Measurements from ENCODE around the gene MOB1A. TPM values are rescaled to one million over a fixed set of nuclear protein-coding genes. Genes with fewer than 3 reads are reported as not detected.

Gene MOB1A
- total and polyA plus RNA-seq, 2 of the 8 experiments (the other 6 are each of a cell fraction or from before 2014, with no cell fraction given), result 21.6 to 91.7 TPM

DNA sequence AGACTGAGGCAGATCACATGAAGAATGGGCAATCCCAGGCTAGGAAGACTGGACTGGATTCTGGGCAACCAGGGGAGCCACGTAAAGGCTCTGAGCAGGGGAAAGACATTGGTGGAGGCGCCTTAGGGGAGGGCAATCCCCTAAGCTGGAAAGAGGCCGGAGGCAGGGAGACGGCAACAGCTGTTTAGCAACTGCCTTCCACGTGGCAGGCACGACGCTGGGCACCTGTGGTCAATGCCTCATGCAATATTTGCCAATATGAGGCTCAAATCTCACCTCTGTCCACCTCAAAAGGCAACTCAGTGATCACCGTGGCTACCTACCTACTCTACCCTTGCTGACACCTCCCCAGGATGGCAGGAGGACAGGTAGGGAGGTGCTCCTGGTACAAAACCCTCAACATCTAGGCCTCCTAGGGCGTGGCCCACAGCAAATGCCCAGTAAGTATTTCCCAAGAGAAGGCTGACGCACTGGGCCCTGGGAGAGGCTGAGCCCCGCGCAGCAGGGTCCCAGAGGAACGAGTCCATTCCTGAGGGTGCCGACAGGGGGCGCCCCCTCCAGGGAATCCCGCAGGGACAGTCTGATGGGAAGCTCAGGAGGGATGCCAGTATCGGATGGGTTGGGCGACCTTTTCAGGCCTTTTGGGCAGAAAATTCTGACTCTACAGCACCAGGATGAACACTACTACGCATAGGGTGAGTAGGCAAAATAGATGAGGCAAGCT is 39.9 kb downstream of the MOB1A start:
- H2BK15ac ChIP-seq (ENCODE audit: low read length), result no peak overlapping the region
- no peak overlapping the region for H3K4ac ChIP-seq (replicated peaks; ENCODE audit: insufficient read length, low read depth, low read length)
- TF ChIP-seq KDM5A (IDR thresholded peaks at IDR 0.05; ENCODE audit: low read length) (no peak), SIN3A (conservative IDR thresholded peaks at IDR 0.05 in 1 of 2, IDR thresholded peaks at IDR 0.05 in 1 of 2; ENCODE audit: low read depth in 1 of 2, low read length in 2 of 2) (no peak), TEAD4 (IDR thresholded peaks at IDR 0.05; ENCODE audit: low read depth, low read length) (0 out of 2 replicates have a peak, but pooled peaks have one; percentile 30), RAD21 (IDR thresholded peaks at IDR 0.05 in 1 of 2, conservative IDR thresholded peaks at IDR 0.05 in 1 of 2; ENCODE audit: low read depth in 2 of 2, low read length in 2 of 2) (peak; percentile 43 to 58; a peak in 3 of 4 replicates), POU5F1 (IDR thresholded peaks at IDR 0.05; ENCODE audit: low read depth, low read length) (no peak), CEBPB (IDR thresholded peaks at IDR 0.05; ENCODE audit: low read depth, low read length) (no peak)
- TF ChIP-seq, protein P1, sequence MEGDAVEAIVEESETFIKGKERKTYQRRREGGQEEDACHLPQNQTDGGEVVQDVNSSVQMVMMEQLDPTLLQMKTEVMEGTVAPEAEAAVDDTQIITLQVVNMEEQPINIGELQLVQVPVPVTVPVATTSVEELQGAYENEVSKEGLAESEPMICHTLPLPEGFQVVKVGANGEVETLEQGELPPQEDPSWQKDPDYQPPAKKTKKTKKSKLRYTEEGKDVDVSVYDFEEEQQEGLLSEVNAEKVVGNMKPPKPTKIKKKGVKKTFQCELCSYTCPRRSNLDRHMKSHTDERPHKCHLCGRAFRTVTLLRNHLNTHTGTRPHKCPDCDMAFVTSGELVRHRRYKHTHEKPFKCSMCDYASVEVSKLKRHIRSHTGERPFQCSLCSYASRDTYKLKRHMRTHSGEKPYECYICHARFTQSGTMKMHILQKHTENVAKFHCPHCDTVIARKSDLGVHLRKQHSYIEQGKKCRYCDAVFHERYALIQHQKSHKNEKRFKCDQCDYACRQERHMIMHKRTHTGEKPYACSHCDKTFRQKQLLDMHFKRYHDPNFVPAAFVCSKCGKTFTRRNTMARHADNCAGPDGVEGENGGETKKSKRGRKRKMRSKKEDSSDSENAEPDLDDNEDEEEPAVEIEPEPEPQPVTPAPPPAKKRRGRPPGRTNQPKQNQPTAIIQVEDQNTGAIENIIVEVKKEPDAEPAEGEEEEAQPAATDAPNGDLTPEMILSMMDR (IDR thresholded peaks at IDR 0.05; ENCODE audit: control extremely low read depth in 1 of 3, insufficient read depth in 1 of 3, low read depth in 1 of 3, low read length in 3 of 3), result peak; percentile 68 to 73 (median 73)
- no peaks in the 10 kb centered on the region for H3K27me3 ChIP-seq (replicated peaks in 1 of 4; ENCODE audit: control insufficient read depth in 3 of 4, extremely low read depth in 1 of 4, insufficient read depth in 3 of 4, low read length in 3 of 4)
- H3K4me3 ChIP-seq (ENCODE audit: extremely low read depth in 1 of 4, insufficient read depth in 2 of 4, low read depth in 3 of 4, low read length in 4 of 4), result no peak overlapping the region
- H2BK20ac ChIP-seq (ENCODE audit: low read length), result no peak overlapping the region
- CTCF ChIA-PET (ENCODE audit: partially characterized antibody), result interaction anchor here (0.6 to 3.4 kb wide), 38 partner anchors 8 to 312 kb away, joined by 3 to 38 read pairs (median 4); no protein-coding TSS in a partner anchor
- H3K23me2 ChIP-seq (ENCODE audit: low read depth, low read length), result no peaks in the 10 kb centered on the region
- no peaks in the 10 kb centered on the region for H3K9me3 ChIP-seq (ENCODE audit: insufficient read depth in 2 of 2, low read depth in 1 of 2, low read length in 1 of 2)
- no peak overlapping the region for H3K56ac ChIP-seq (replicated peaks; ENCODE audit: insufficient read length, low read depth, low read length)
- POLR2A ChIA-PET (ENCODE audit: partially characterized antibody), result interaction anchor here (0.7 to 3.1 kb wide), 12 partner anchors 9 to 123 kb away, joined by 3 to 21 read pairs (median 4); partner anchors contain the start of genes BOLA3 and MTHFD2
- H2BK5ac ChIP-seq (ENCODE audit: low read depth, low read length), result 0 out of 2 replicates have a peak overlapping the region, but pooled peaks have one; percentile 60
- no peak overlapping the region for H3K27ac ChIP-seq (ENCODE audit: low read depth, low read length)
- peaks cover 2% of the 10 kb centered on the region; the same call in 1 of the 2 replicates for H3K79me1 ChIP-seq (ENCODE audit: low read depth, low read length)
- DNase-seq (ENCODE audit: low read depth in 1 of 2, low spot score in 2 of 2), result peak in 1 of 2 experiments; percentile 89
- no peak overlapping the region; the same call in 1 of the 2 replicates for H2AK5ac ChIP-seq (ENCODE audit: low read depth, low read length)
- H4K20me1 ChIP-seq (replicated peaks in 1 of 2; ENCODE audit: control insufficient read depth in 1 of 2, insufficient read depth in 2 of 2, low read length in 2 of 2), result peaks cover 5 to 8% of the 10 kb centered on the region in 2 experiments
- WGBS, 2 experiments (ENCODE audit: extremely low coverage in 1 of 2, insufficient coverage in 1 of 2, insufficient read length in 1 of 2, insufficient replicate concordance in 2 of 2, low coverage in 1 of 2, low lambda C conversion rate in 2 of 2, missing lambda C conversion rate in 1 of 2), result 80% methylated on average over 19 of the region's 19 CpGs; no CpG with 5 or more reads in 1 of the 2 experiments
- no peaks in the 10 kb centered on the region; a peak in 1 of 7 replicates for H3K4me1 ChIP-seq (replicated peaks in 1 of 4; ENCODE audit: control insufficient read depth in 3 of 4, insufficient read depth in 4 of 4, low read length in 3 of 4)
- H3K18ac ChIP-seq (ENCODE audit: extremely low read depth, low read length), result no peak overlapping the region
- 0 out of 2 replicates have a peak overlapping the region, but pooled peaks have one; percentile 39 for H2BK12ac ChIP-seq (ENCODE audit: low read depth, low read length)
- no peak overlapping the region for H4K5ac ChIP-seq (ENCODE audit: insufficient read length, low read depth, low read length)
- no peak overlapping the region for H2BK120ac ChIP-seq (replicated peaks; ENCODE audit: low read depth, low read length)
- H3K36me3 ChIP-seq (ENCODE audit: control insufficient read depth in 2 of 4, insufficient read depth in 4 of 4, low read length in 3 of 4), result peaks cover 0 to 21% (median 5%) of the 10 kb centered on the region in 4 experiments; a peak in 4 of 8 replicates
- H3K79me2 ChIP-seq (ENCODE audit: control insufficient read depth in 1 of 2, insufficient read depth in 2 of 2, low read length in 2 of 2), result no peaks in the 10 kb centered on the region
- H3K23ac ChIP-seq (ENCODE audit: insufficient read length), result no peak overlapping the region
- no peak overlapping the region for H4K91ac ChIP-seq (replicated peaks; ENCODE audit: insufficient read length, low read length)
- no peak overlapping the region for H2AFZ ChIP-seq (ENCODE audit: low read length)
- H4K8ac ChIP-seq (ENCODE audit: extremely low read depth, insufficient read depth, low read length), result no peak overlapping the region
- H3K14ac ChIP-seq (ENCODE audit: insufficient read length), result no peak overlapping the region
- no peak overlapping the region for H3K9ac ChIP-seq (replicated peaks in 1 of 4; ENCODE audit: extremely low read depth in 1 of 4, low read depth in 3 of 4, low read length in 3 of 4)
- no peak overlapping the region for H3K4me2 ChIP-seq (ENCODE audit: insufficient read depth in 1 of 2, low read depth in 2 of 2, low read length in 2 of 2)
- FAIRE-seq, result no peak

Measured in H1 (cell line).